DMS79 (cell line): ENCODE data around the gene ADCY2.
A peak's percentile ranks its signal among the peaks of the same experiment; 100 is the strongest.

Experiments used
- DNase-seq: peaks from one replicate; lab custom pipeline; 2025; lab: John Stamatoyannopoulos, UW

Gene ADCY2

DNA sequence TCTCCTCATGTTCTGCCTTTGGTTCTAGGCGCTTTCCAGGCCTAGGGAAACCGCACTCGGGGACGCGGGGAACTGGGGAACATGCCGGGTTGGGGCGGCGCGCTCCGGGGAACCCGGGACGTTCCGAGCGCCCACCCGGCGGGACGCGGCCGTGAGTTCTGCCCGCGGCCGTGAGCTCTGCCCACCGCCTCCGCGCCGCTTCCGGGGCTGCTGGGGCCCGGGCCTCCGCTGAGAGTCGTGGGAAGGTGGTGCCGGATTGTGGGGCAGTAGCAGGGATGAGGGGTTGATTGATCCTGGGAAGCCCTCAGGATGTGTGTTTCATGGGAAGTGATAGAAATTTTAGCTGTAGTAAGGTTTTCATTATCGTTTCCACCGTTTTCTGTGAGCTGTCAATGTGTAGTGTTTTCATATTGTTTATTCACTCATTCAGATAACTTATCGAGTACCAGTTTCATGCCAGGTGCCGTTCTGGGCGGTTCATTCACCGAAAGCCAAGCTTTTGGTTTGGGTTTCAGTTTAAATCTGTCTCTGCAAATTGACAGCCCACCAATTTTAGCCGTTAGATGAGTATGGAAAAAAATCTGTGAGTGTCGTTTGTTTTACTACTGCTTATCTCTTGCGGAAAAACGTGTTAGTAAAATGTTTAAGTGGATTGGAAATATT is 473.7 kb downstream of the ADCY2 start:
- no peak for DNase-seq

DNA sequence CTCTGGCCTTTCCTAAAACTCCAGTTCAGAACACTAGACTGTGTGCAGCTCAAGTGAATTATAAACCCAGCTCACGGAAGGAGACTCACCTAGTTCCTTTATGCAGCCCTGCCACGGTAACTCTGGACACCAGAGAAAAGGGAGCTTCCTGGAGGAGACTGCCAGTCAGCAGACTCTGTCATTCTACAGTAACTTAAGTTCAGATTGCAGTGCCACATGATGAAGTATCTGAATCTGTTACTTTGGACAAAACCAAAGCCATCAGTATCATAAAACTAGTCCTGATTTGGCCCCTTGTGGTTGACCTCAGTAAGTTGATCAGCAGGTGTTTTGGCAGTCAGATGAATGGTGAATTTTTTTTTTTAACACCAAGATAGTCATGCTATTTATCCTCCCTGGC is 475.7 kb downstream of the ADCY2 start:
- DNase-seq, result no peak

DNA sequence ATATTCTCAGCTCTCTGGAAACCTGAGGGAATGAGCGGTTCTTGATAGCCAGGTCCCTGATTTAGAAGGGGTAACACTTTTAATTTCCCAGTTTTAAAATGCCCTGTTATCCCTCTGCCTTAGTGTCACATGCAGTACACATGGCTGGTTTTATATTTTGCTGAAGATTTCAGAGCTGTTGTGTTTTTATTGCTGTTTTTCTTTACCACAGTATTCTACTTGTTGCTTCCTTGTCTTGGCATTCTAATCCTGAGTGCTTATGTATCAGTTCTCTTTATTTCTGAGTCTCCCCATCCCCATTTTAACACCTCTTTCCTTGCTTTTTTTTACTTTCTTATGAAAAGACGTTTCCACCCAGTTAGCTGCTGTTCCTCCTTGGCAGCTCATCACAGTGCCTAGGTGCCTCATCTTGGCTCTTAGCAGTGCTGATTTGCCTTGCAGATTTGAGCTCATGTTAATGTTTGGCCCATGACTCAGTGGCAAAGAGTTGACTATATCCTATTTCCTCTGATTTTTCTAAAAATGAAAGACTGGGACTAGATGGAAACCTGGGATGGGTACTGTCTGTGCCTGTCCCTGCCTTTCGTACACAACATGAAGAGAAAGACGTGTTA is 476.7 kb downstream of the ADCY2 start:
- DNase-seq, result no peak

DNA sequence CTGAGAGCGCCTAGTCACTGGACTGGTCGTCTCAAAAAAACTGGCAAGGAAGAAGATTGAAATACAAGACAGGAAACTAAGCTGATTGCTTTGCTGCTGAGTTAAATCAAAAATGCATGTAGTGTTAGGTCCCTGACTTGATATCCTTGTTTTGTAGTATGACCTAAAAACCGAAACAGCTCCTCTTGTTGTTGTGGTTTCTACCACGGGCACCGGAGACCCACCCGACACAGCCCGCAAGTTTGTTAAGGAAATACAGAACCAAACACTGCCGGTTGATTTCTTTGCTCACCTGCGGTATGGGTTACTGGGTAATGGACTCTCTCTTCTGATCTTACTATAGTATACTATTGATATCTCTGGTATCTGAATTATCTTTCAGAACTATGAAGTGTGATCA is 477.3 kb downstream of the ADCY2 start:
- DNase-seq, result no peak

DNA sequence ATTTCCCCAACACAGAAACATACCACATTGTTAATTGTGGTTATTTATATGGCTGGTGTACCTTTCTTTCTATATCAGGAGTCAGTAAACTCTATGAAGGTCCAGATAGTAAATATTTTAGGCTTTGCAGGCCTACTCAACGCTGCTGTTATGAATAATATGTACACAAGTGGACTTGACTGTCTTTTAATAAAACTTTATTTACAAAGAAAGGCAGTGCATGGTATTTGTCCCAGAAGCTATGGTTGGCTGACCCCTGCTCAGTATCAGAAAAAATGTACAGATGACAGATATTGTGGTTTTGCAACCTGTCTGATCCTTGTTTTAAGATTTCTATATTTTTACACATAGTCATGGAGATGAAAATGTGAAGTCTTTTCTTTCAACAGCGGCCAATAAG is 478.7 kb downstream of the ADCY2 start:
- DNase-seq, result no peak

DNA sequence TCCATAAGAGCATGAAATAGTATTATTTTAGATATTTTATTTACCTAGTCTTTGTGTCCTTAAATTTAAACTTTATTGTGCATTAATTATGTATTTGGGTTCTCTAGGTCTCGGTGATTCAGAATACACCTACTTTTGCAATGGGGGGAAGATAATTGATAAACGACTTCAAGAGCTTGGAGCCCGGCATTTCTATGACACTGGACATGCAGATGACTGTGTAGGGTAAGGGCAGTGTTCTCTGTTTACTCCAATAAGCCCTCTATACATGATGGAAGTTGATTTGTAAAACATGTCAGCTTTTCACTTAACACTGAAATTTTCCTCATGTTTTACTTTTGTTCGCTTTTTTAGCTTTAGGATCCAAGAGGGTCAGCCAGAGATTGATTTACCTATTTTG is 479.2 kb downstream of the ADCY2 start:
- DNase-seq, result no peak

DNA sequence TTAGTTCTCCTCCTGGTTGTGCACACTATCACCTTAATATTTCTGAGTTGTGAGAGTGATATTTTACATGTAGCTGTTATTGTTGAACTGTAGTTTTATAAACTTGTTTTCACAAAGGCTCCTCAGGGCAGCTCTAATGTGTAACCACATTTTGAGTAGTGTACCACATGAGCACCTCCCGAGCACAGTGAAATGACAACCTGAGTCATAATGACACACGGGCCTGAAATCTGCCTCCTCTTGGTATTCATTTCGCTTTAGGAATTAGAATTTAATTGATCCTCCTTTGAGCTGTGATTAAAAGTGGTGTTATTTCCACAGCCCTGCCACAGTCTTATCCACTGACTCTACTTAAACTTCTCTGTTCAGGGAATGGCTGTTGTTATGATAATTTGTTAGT is 480.9 kb downstream of the ADCY2 start:
- DNase-seq, result no peak

DNA sequence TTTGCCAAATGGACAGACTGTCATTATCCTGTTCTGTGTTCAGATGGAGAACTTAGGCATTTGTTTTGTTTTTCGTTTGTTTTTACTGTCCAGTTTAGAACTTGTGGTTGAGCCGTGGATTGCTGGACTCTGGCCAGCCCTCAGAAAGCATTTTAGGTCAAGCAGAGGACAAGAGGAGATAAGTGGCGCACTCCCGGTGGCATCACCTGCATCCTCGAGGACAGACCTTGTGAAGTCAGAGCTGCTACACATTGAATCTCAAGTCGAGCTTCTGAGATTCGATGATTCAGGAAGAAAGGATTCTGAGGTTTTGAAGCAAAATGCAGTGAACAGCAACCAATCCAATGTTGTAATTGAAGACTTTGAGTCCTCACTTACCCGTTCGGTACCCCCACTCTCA is 481.9 kb downstream of the ADCY2 start:
- peak; percentile 15 for DNase-seq

DNA sequence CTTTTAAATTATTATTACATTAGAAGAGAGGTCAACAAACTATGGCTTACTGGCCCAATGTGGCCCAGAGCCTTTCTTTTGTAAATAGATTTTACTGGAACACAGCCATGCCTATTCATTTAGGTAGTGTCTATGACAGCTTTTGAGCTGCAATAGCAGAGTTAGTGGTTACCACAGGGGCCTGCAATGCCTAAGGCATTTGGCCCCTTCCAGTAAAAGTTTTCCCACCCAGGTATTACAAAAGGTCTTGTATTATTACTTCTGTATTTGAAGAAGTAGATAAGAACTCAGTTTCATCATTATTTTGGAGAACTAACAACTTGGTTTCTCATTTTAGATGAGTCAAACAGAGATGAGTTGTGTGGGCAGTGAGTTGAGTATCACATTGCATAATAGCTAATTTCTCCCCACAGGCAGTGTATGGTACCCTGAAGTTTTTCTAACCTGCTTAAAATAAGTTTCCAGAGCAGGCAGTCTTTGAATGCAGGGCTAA is 482.5 kb downstream of the ADCY2 start:
- DNase-seq, result no peak
